Nephron (organoid): Measurements from ENCODE around the gene RBM28.

Experiments used
- H3K27ac Mint-ChIP-seq, 3 experiments: 2 replicates each; pipeline ENCODE4 v1.8.0; 2020; ENCODE audit warnings: mixed read lengths in 3 of 3, mild to moderate bottlenecking in 2 of 3, moderate library complexity in 1 of 3
- H3K27me3 Mint-ChIP-seq: 2 replicates; pipeline ENCODE4 v1.8.0; 2021; ENCODE audit warnings: low read depth, mild to moderate bottlenecking, moderate library complexity, mixed read lengths
- H3K36me3 Mint-ChIP-seq: 2 replicates; pipeline ENCODE4 v1.8.0; 2020; ENCODE audit warnings: low read depth, mixed read lengths
- H3K4me1 Mint-ChIP-seq: 2 replicates; pipeline ENCODE4 v1.8.0; 2020; ENCODE audit warnings: mixed read lengths
- H3K4me3 Mint-ChIP-seq, 3 experiments: 2 replicates each; pipeline ENCODE4 v1.8.0; 2020; ENCODE audit warnings: mild to moderate bottlenecking in 3 of 3, mixed read lengths in 3 of 3, moderate library complexity in 2 of 3
- H3K9me3 Mint-ChIP-seq: 2 replicates; pipeline ENCODE4 v1.8.0; 2020; ENCODE audit warnings: mixed read lengths
- TF ChIP-seq, protein P1 (sequence below), 3 experiments: fragments of 200-600 bp; sonication (generic); IDR thresholded peaks; one replicate each; pipeline ENCODE4 v1.5.0; 2021; ENCODE audit warnings: antibody characterized with exemption in 3 of 3; ENCODE audit not compliant: unreplicated experiment in 3 of 3

The RBM28 gene

DNA sequence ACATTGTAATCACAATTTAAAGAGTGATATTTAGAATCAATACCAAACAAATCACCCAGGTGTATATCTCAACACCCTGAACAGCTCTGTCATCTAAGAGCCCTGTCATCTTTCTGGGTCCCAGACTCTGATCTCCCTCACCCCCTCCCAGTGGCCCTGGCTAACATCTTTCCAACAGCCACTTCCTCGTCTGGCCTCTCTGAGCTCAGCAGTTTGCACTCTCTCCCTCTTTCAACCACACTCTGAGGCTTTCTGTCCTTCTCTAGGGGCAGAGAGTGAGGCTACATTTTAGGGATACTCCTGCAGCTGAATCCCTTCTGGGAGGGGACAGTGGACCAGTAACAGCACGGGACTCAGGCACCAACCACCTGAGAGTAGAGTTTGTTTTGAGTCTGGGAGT, 34.9 kb upstream of the RBM28 start:
- H3K27ac Mint-ChIP-seq = peak overlapping the region in 2 of 3 experiments; percentile 32 to 55
- peaks cover 3% of the 10 kb centered on the region for H3K9me3 Mint-ChIP-seq
- no peak overlapping the region for H3K4me3 Mint-ChIP-seq
- peaks cover 3% of the 10 kb centered on the region for H3K27me3 Mint-ChIP-seq
- TF ChIP-seq, protein P1, sequence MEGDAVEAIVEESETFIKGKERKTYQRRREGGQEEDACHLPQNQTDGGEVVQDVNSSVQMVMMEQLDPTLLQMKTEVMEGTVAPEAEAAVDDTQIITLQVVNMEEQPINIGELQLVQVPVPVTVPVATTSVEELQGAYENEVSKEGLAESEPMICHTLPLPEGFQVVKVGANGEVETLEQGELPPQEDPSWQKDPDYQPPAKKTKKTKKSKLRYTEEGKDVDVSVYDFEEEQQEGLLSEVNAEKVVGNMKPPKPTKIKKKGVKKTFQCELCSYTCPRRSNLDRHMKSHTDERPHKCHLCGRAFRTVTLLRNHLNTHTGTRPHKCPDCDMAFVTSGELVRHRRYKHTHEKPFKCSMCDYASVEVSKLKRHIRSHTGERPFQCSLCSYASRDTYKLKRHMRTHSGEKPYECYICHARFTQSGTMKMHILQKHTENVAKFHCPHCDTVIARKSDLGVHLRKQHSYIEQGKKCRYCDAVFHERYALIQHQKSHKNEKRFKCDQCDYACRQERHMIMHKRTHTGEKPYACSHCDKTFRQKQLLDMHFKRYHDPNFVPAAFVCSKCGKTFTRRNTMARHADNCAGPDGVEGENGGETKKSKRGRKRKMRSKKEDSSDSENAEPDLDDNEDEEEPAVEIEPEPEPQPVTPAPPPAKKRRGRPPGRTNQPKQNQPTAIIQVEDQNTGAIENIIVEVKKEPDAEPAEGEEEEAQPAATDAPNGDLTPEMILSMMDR (IDR thresholded peaks at IDR 0.05; ENCODE audit: unreplicated experiment in 3 of 3) = no peak
- H3K4me1 Mint-ChIP-seq = peaks cover 32% of the 10 kb centered on the region
- H3K36me3 Mint-ChIP-seq = no peaks in the 10 kb centered on the region

DNA sequence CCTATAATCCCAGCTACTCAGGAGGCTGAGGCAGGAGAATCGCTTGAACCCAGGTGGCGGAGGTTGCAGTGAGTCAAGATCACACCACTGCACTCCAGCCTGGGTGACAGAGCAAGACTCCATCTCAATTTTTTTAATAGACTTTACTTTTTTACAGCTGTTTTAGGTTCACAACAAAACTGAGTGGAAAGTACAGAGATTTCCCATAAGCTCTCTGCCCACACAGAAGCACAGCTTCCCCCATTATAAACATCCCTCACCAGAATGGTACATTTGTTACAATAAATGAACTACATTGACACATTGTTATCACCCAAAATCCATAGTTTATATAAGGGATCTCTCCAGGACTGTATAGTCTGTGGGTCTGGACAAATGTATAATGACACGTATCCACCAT, 32.4 kb upstream of the RBM28 start:
- Mint-ChIP-seq H3K9me3 (peaks cover 3% of the 10 kb centered on the region), H3K4me3 (no peak overlapping the region), H3K4me1 (peaks cover 17% of the 10 kb centered on the region), H3K27me3 (peaks cover 3% of the 10 kb centered on the region), H3K27ac (no peak overlapping the region), H3K36me3 (no peaks in the 10 kb centered on the region)
- TF ChIP-seq, protein P1 (IDR thresholded peaks at IDR 0.05; ENCODE audit: unreplicated experiment in 3 of 3) = no peak

DNA sequence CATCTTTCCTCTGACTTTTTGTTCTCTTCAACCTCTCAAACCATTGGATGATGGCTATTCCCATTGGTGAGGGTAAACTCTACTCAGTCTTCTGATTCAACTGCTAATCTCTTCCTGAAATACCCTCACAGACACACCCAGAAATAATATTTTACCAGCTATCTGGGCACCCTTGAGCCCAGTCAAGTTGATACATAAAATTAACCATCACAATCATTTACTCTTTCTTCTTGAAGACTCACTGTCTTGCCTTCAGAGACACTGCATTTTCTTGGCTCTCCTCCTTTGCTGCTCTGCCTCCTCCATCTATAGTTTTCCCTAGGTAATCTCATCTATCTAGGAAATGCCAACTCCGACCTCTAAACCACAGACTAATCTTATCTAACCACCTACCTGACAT, 30.3 kb upstream of the RBM28 start:
- Mint-ChIP-seq H3K9me3 (peaks cover 3% of the 10 kb centered on the region), H3K27me3 (peaks cover 3% of the 10 kb centered on the region), H3K4me3 (no peak overlapping the region), H3K36me3 (no peaks in the 10 kb centered on the region), H3K4me1 (peaks cover 5% of the 10 kb centered on the region), H3K27ac (no peak overlapping the region)
- TF ChIP-seq, protein P1 (IDR thresholded peaks at IDR 0.05; ENCODE audit: unreplicated experiment in 3 of 3) = no peak

DNA sequence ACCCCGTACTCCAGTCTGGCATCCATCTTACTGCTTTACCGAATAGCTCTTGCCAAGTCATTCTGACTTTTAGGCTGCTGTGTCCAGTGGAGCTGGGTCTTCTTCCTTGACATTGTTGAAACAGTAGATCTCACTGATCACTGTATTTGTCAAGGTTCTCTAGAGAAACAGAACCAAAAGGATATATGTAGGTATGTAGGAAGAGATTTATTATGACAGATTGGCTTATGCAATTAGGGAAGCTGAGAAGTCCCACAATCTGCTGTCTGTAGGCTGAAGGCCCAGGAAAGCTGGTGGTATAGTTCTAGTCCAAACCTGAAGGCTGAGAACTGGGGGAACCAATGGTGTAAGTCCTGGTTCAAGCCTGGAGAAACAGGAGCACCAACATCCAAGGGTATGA, 29.9 kb upstream of the RBM28 start:
- H3K4me1 Mint-ChIP-seq = peaks cover under 1% of the 10 kb centered on the region
- no peak overlapping the region for H3K27ac Mint-ChIP-seq
- H3K4me3 Mint-ChIP-seq = no peak overlapping the region
- peaks cover 5% of the 10 kb centered on the region for H3K27me3 Mint-ChIP-seq
- TF ChIP-seq, protein P1 (IDR thresholded peaks at IDR 0.05; ENCODE audit: unreplicated experiment in 3 of 3) = no peak
- no peaks in the 10 kb centered on the region for H3K36me3 Mint-ChIP-seq
- H3K9me3 Mint-ChIP-seq = peaks cover 3% of the 10 kb centered on the region

DNA sequence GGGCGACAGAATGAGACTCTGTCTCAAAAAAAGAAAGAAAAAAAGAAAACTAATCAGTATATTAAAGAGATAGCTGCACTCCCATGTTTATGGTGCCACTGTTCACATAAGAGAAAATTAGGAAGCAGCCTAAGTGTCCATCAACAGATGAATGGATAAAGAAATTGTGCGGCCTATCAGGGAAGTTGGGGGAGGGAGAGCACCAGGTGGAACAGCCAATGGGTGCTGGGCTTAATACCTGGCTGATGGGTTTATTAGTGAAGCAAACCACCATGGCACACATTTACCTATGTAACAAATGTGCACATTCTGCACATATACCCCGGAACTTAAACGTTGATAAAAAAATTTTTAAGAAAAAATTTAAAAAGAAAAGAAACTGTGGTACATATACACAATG, 26.8 kb upstream of the RBM28 start:
- TF ChIP-seq, protein P1 (IDR thresholded peaks at IDR 0.05; ENCODE audit: unreplicated experiment in 3 of 3) = no peak
- Mint-ChIP-seq H3K27me3 (peaks cover 27% of the 10 kb centered on the region), H3K9me3 (peaks cover 3% of the 10 kb centered on the region), H3K36me3 (no peaks in the 10 kb centered on the region), H3K4me1 (peaks cover 14% of the 10 kb centered on the region), H3K27ac (no peak overlapping the region), H3K4me3 (no peak overlapping the region)

DNA sequence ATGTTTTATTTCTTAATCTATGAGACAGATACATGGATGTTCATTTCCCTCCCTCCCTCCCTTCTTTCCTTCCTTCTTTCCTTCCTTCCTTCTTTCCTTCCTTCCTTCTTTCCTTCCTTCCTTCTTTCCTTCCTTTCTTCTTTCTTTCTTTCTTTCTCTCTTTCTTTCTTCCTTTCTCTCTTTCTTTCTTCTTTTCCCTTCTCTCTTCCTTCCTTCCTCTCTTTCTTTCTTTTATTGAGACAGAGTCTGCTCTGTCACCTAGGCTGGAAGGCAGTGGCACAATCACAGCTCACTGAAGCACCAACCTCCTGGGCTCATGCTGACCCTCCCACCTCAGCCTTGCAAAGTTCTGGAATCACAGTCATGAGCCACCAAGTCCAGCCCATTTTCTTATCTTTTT, 23.3 kb upstream of the RBM28 start:
- Mint-ChIP-seq H3K4me3 (no peak overlapping the region), H3K9me3 (no peaks in the 10 kb centered on the region), H3K27me3 (peaks cover 62% of the 10 kb centered on the region), H3K4me1 (peaks cover 23% of the 10 kb centered on the region), H3K36me3 (no peaks in the 10 kb centered on the region), H3K27ac (no peak overlapping the region)
- TF ChIP-seq, protein P1 (IDR thresholded peaks at IDR 0.05; ENCODE audit: unreplicated experiment in 3 of 3) = no peak
